Esophagus muscularis mucosa (tissue), 3 donors: ENCODE results near the gene UTP15.

Source experiments
- CTCF ChIP-seq, 3 experiments: fragments of 200-600 bp in 2 of 3; fragments of 450-650 bp in 1 of 3; sonication (generic) in 2 of 3; IDR thresholded peaks; one replicate each; pipeline ENCODE4 v1.5.1; 2017 to 2019; ENCODE audit warnings: antibody characterized with exemption in 3 of 3, mild to moderate bottlenecking in 2 of 3, moderate library complexity in 1 of 3
- EP300 ChIP-seq: sonication (generic); formaldehyde crosslinking; IDR thresholded peaks from one replicate; pipeline ENCODE4 v1.6.1; 2017; ENCODE audit warnings: antibody characterized with exemption

GRCh38 chr5:73523861-73524260 is 41.7 kb upstream of the UTP15 start:
- TF ChIP-seq CTCF (IDR thresholded peaks at IDR 0.05) (no peak), EP300 (no peak)
